Right forelimb (tissue), 1 donor: ENCODE data around the gene RFXANK.
"Not testable (repeated sequence)": the region's sequence is repeated elsewhere in the genome, so short reads cannot be mapped to it uniquely, and the experiment has no call there.

Experiments used
- DNase-seq: peaks from one replicate; pipeline ENCODE4 v3.0.0-alpha.2; 2018

Gene RFXANK

DNA sequence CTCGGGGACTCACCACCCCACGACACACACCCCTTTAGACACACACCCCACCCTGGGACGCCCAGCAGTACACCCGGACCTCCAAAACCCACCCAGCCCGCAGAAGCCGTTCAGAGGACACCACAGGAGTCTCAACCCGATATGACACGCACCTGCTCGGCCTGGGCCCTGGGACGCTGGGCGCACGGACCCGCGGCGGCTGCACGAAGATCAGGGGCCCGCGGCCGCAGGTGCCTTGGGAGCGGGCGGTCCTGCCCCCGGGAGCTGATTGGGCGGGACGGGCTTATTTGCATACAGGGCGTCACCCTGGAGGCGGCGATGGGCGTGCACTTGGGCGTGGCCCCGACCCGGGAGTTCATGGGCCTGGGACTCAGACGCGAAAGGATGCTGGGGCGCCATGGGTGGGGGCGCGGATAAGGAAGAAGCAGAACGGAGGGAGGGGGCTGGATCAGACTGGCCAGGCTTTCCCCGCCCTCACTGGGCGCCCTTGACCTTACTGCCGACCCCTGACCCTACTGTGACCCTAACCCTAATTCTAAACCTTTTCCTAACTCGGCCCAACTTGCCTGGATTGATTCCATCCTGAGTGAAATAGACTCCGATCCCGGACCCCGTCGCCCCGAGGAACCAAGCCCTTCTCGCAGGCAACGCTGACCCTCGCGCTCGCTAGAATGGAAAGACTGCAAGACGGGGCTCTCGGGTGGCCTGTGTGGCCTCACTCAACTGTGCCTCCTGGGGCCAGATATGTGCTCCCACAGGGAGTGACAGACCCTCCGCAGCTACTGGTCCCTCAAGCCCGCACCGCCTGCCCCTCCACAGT is 21.8 kb upstream of the RFXANK start, which contains the start of gene MEF2B:
TSS of gene MEF2B (minus strand) at position 211 of the 820 bp plus-strand sequence. CDS start 19,528 bp downstream, outside the sequence.
- peak; percentile 74 for DNase-seq

DNA sequence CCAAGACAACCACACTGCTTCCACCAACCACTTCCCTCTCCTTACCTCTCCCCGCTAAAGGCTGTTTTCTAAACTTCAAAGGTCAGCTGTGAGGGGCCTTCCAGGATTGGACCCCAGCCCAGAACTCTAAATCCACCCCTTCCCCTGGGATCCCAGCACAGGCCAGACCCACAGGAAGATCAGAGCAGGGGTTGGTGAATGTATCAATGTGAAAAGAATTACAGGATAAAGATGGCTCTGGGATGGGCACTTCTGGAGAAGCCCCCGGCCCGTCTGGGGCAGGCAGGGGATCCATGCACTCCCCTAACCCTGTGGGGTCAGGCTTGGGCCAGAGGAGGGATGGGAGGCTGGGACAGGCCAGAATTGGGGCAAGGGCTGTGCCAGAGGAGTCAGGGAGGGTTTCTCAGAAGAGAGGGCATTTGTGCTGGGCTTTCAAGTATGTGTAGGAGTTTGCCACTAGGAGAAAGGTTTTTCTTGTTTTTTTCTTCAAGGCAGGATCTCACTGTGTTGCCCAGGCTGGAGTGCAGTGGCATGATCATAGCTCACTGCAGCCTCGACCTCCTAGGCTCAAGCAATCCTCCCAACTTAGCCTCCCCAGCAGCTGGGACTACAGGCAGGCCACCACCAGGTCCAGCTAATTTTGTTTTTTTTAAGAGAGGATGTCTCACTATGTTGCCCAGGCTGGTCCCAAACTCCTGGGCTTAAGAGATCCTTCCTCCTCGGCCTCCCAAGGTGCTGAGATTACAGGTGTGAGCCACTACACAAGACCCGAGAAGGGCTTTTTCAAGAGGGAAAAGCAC is 21.0 kb upstream of the RFXANK start:
- no peak for DNase-seq

DNA sequence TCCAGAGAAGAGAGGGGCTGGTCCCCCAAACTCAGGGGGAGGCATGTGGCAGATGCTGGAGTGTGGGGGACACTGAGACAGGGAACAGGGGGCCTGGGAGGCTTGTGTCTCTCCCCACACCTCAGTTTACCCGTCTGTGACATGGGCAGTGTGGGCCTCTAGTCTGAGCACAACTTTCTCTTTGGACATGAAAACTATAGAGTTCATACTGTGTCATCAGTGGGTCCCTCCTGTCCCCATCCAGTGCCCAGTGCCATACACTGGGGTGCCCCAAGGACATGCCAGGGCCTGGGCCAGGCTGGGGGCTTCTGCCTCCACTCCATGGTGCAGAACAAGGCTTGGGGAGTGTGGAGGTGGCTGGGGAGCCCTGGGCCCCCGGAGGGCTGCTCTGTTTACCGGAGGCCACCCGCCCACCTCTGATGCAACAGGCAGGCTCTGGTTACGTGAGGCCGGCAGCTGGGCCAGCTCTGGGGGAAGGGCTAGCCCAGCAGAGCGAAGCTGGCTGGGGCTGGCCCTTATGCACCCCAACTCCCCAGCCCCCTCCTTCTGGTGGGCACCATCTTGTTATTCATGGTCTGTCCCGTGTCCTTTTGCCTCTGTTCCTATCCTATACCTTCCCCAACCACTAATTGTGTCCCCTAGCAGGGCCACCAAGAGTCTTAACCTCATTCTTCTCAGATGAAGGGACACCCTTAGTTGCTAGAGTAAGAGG is 20.1 kb upstream of the RFXANK start:
- no peak for DNase-seq

DNA sequence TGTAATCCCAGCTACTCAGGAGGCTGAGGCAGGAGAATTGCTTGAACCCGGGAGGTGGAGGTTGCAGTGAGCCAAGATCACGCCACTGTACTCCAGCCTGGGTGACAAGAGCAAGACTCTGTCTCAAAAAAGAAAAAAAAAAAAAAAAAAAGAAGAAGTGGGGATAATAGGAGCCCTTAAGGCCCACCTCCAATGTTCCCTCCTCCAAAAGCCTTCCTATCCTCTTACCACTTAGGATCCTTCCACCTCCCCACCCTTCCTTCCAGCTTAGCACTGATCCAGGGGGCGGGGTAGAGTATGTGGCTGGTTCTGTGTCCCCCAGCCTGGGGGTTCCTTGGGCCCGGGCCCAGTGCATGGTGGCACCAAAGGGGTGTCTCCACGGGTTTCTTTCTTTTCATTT is 18.8 kb upstream of the RFXANK start:
- DNase-seq: not testable (repeated sequence)

DNA sequence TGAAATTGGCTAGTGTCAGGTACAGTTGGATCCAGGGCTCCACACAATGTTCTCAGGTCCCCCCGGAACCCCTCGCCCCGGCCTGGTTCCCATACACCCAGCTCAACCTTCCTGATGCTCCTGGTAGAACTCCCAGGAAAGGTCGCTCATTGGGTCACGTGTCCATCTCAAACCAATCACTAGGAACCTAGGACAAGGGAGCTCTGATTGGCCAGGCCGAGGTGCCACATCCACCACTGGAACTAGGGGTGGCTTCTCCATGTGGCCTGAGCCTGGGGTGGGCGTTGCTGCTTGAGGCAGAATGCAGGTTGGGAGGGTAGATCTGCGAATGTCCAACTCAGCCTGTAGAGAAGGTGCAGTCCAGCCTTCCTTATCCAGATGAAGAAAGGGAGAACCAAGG is 15.1 kb upstream of the RFXANK start:
- no peak for DNase-seq

DNA sequence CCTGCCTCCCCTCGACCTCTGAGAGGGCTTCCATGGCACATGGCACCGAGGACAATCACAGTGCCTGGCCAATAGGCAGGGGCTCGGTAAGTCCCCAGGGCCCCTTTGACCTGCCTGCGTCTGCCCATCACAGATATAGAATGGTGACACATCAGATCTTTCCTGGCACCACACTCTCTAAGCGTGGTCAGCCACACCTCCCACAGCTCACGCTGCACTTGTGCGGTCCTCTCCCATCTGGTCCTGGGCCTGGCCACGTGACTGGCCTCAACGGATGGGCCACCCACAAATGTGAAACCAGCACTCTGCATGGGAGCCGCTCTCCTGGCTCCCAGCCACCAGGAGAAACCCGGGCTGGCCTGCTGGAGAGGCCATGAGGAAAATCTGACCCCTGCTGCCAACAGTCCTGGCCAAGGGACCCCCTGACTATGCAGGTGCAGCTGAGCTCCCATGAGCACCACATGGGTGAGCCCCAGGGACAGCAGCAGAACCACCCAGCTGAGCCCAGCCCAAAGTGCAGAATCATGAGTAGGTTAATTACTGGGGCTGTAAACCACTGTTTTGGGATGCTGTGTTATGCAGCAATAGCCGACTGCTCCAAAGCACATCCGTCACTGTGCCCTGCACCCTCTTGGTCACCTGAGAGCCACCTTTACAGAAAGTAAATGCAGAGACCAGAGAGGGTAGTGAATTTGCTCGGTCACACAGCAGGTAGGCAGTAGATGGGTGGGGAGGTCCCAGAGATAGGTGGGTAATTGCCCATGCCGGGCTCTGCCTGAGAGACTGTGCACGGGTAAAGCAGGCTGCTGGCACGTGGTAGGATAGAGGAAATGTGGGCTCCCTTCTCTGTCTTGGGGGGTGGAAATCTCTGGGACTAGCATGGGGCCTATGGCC is 12.3 kb upstream of the RFXANK start:
- DNase-seq: no peak

DNA sequence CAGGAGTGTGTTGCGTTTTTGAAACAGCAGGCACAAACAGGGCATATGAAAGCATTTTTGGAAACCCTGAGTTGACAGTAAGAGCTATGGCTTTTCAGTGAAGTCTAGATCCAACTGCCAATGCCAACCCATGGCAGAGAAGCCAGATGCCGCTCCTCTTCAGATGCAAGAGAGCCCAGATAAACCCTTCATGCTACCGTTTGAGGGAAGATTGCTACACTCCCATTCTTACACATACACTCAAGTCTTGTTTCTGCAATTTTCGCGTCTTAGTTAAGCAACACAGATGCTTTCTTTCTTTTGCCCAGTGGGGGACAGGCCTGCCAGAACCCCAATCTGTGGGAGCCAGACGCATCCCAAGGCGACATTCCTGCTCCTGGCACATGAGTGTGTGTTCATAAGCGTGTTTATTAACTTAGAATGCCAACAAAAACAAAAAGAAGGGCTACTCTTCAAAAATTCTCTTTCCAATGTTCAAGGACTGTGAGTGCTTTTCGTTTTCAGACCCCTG is 10.5 kb upstream of the RFXANK start:
- no peak for DNase-seq

DNA sequence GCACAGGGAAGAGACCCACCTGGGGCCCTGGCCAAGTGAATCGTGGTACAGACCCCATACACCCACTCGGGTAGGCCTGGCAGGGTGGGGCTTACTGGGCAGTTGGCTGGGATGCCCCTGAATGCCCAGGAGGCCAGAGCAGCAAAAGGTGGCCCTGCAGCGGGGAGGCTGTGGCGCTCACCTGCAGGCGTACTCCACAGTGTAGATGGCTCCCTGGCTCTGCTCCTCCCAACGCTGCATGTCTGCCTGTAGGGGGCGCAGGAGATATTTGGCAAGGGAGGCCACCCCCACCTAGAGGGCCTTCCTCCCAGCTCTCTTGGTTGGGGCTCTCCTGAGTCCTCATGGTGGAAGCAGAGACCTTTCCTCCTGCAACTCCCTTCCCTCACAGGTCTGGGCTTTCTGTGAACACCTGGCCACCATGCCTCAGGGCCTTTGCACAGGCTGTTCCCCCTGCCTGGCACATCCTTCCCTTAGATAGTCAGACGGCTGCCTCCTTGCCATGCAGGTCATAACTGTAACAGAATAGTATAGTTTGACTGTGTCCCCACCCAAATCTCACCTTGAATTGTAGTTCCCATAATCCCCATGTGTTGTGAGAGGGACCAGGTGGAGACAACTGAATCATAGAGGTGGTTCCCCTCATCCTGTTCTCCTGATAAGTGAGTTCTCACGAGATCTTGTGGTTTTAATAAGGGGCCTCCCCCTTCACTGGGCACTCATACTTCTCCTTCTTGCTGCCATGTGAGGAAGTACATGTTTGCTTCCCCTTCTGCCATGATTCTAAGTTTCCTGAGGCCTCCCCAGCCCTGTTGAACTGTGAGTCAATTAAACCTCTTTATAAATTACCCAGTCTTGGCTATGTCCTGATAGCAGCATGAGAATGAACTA is 6.0 kb upstream of the RFXANK start:
- DNase-seq: no peak

DNA sequence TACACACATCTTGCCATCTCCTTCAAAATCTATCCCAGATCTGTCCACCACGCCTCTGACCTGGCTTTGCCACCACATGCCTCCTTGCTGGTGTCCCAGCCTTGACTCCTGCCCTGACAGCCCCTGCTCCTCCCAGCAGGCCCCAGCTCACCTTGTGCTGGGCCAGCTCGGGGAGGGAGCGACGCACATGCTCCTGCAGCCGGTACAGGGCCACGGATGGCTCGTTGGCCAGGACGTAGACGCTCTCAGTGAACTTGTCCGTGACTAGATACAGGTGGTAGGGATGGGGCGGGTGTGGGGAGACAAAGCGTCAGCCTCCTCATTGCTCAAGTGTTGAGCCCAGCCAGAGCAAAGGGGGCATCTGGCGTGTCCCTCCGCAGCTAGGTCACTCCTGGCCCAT is 5.3 kb upstream of the RFXANK start:
- DNase-seq: no peak

DNA sequence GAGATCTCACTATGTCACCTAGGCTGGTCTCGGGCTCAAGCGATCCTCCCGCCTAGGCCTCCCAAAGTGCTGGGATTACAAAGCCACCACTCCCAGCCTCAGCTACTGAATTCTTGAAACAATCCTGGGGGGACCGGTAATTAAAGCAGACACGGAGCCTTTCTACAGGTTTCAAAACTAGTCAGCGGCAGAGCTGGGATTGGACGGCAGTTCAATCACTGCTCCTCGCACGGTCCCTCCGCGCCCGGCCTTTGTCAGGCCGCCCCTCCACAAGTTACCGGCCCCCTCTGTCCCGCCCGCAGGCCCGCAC is 335 bp upstream of the RFXANK start:
- no peak for DNase-seq

DNA sequence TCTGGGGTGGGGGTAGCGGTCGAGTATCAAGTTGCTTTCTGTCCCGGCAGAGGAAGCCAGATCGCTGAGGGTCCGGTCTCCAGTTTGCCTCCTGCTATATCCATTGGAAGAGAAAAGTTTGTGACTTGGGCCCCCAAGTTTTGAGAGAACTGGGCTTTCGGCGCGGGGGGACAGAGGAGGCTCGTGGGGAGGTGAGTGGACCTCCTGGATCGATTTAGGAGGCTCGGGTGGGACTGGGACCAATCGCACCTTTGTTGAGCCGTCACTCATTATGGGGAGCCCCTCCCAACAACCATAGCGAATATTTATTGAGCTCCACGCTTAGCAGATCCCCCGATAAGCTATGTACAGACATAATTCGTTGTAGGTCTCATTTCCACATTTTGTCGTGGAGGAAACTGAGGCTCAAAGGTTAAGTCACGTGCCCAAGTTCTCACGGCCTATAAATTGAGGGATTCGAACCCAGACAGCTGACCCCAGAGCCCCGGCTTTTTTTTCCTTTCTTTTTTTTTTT is 909 bp downstream of the RFXANK start:
- no peak for DNase-seq

DNA sequence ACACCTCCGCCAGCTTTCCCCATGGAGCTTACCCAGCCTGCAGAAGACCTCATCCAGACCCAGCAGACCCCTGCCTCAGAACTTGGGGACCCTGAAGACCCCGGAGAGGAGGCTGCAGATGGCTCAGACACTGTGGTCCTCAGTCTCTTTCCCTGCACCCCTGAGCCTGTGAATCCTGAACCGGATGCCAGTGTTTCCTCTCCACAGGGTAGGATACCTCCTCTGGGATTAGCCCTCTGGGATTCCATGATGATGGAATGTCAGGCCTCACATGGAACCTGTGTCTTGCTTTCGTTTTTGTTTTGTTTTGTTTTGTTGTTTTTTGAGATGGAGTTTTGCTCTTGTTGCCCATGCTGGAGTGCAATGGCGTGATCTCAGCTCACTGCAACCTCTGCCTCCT is 1.9 kb downstream of the RFXANK start:
- no peak for DNase-seq

DNA sequence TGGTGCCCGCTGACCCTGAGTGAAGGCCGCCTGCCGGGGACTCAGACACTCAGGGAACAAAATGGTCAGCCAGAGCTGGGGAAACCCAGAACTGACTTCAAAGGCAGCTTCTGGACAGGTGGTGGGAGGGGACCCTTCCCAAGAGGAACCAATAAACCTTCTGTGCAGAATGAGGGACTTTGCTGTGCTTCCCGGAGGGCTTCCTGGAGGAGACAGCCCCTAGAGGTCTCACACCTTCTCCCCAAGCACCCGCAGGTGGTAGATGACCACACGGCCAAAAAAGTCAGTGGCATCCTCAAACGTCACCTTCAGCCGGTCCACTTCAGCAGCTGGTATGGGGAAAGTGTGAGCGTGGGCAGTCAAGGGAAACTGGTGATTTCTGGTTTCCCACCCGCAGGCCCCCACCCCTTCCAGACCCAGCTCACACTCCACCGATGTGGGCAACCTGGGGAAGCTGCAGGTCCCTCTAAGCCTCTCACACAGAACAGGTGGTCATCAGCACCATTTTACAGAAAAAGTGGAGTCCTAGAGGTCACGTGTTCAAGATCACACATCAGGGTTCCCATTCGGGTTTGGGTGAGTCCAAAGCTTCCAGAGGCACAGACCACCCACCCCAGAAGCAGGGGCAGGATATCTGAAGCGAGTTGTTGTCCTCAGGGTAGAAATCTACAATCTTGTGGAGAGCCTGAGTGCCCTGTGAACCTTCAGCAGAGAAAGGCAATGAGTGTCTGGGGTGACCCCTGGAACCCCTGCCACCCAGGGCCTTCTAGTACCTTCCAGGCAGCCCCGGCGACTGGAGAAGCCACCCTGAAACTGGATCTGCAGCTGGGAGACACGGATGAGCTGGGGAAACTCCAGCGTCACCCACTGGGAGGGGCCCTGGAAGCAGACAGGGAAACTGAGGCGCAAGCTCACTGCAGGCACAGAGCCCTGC is 9.9 kb downstream of the RFXANK start:
- DNase-seq: no peak

DNA sequence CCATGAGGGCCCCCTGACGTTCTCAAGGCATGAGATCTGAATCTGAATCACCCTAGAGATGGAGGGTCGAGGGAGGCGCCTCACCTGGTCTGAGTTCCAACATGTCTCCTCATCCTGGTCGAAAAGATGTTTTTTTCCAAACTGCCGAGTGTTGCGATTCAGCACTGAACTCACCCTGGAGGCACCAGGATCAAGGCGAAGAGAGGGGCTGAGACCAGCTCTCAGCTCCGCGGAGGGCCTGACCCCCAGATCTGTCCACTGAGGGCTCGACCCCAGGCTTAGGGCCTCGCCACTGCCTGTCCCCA is 10.6 kb downstream of the RFXANK start:
- no peak for DNase-seq

DNA sequence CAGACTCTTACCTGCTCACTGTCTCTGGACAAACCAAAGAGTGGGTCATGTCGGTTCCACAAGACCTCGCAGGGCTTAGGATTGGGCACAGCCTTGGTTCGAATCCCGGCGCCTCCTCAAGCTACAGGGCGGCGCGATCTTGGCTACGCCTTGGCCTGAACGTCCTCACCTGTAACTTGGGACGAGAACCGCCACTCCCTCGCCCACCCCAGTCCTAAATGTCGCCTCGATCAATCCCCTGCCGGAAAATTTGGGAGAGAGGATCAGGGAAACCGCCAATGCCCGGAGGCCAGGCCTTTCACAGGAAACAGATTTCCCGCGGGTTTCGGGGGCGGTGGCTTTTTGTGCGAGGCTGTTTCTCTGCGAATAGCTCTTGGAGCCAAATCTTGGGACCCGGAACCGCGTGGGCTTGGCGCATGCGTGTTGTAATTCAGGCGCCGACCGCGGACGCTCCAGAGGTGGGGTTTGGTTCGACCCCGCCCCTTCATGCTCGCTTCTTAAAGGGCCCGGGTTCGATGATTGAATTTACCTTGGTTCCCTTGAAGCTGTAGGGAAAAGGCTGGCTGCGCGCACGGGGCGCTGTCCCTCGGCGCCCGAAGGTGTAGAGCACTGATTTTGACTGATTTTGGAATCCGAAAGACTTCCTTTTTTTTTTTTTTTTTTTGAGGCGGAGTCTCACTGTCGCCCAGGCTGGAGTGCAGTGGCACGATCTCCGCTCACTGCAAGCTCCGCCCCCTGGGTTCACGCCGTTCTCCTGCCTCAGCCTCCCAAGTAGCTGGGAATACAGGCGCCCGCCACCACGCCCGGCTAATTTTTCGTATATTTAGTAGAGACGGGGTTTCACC is 11.2 kb downstream of the RFXANK start, which contains the start of gene NR2C2AP:
TSS of gene NR2C2AP (minus strand) at position 403 of the 845 bp plus-strand sequence. CDS start at position 49, 354 bp downstream.
- peak; percentile 92 for DNase-seq

DNA sequence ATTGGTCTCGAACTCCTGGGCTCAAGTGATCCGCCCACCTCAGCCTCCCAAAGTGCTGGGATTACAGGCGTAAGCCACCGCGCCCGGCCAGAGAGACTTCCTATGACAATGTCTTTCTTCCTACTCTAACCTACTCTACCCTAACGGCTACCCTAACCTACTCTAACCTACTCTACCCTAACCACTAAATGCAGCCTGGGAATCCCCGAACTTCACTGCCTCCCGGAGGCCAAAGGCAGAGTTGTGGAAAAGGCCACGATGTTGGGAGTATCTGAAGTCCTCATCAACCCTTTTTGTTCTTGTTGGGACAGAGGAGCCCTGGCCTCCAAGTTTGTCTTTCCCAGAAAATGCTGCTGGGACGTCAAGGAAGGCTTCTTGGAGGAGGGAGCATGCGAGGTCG is 12.1 kb downstream of the RFXANK start:
- no peak for DNase-seq

DNA sequence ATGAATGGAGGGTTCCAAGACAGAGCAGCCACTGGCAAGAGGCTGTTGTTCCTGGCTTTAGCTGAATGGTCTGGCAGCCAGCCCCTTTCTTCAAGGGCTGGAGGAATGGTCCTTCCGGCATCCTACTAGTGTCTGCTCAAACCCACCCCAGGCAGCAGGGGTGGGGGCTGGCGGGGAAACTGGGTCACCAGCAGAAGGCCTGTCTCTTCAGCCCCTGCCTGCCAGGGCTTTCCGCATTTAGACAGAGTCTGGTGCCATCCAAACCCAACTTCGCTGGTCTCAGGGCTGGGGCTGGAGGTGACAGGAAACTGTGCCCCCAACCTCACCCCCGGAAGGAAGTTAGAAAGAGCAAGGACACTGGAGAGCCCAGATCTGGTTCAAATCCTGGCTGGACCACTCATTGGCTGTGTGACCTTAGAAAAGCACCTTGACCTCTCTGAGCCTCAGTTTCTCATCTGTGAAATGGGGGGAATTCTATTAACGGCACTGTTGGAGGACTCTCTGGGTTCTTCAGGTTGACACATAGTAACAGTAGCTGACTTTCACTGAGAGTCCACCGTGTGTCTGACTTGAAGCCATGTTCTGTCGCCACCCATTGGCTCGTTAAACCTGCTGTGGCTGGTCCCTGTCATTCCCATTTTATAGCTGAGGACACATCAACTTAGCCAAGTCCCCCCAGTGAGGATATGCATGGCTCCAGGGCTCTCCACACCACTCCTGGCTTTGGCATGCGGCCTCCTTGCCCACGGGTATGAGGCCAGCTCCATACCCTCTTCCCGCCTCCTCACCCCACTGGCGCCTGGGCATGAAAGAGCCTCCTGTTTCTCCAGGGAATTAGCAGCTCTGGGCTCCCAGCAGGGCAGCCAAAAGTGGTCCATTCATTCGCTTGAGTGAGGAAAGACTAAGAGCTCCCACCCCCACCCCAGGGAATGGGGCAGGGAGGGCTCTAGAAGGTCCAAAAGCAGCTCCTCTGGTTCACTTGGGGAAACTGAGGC is 13.7 kb downstream of the RFXANK start:
- DNase-seq: no peak

DNA sequence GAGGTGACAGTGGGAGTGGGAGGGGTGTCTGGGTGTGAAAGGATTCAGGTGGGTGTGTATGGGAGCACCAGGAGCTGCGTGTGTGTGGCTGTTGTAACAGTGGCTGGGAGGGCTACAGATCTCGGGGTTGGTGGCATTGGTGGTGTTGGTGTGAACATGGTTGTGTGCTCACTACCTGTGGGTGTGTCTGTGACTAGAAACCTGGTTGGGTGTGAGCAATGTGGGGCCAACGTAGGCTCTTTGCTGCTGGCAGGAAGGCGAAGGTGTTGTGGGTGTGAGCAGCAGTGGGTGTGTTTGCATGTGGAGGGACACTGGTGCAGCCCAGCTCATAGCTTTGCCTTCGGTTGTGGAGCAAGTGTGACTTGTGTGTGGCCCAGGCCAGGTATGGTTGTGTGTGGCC is 14.9 kb downstream of the RFXANK start:
- DNase-seq: no peak
